HL-60 (cell line): ENCODE results near the gene DLX1.
"Not testable (repeated sequence)": the region's sequence is repeated elsewhere in the genome, so short reads cannot be mapped to it uniquely, and the experiment has no call there.

Experiments
- DNase-seq, 2 experiments: peaks; one replicate each; pipeline ENCODE4 v3.0.0-alpha.2; 2010 to 2020; ENCODE audit warnings: low read depth in 1 of 2, low spot score in 1 of 2
- H3K27ac ChIP-seq: fragments of 250-450 bp; sonication (Bioruptor Pico); replicated peaks from 2 replicates; pipeline ENCODE4 v1.5.1; 2020; ENCODE audit warnings: mild to moderate bottlenecking, moderate library complexity
- H3K27me3 ChIP-seq: fragments of 250-450 bp; sonication (Bioruptor Pico); 2 replicates; pipeline ENCODE4 v1.5.1; 2021; ENCODE audit warnings: mild to moderate bottlenecking, moderate library complexity; ENCODE audit not compliant: insufficient read depth, poor library complexity, severe bottlenecking
- H3K4me3 ChIP-seq: replicated peaks from 2 replicates; pipeline ENCODE4 v1.5.1; 2011; ENCODE audit warnings: mild to moderate bottlenecking, control low read depth, low read length; ENCODE audit not compliant: insufficient read depth
- CTCF ChIP-seq: IDR thresholded peaks from one replicate; pipeline ENCODE4 v1.5.1; 2011; ENCODE audit warnings: low read length, control low read depth, inconsistent platforms; ENCODE audit not compliant: insufficient read depth
- GABPA ChIP-seq: IDR thresholded peaks from 2 replicates; pipeline ENCODE4 v1.6.1; 2012; ENCODE audit warnings: low read depth
- POLR2AphosphoS5 ChIP-seq: IDR thresholded peaks from 2 replicates; pipeline ENCODE4 v1.6.1; 2012; ENCODE audit warnings: low read depth
- SPI1 ChIP-seq: IDR thresholded peaks from 2 replicates; pipeline ENCODE4 v1.6.1; 2012; ENCODE audit warnings: low read depth, mild to moderate bottlenecking, borderline replicate concordance
- TF ChIP-seq, protein P1 (sequence below): IDR thresholded peaks from 2 replicates; pipeline ENCODE4 v1.6.1; 2012; ENCODE audit warnings: low read depth; ENCODE audit not compliant: insufficient replicate concordance

DLX1 gene

DNA sequence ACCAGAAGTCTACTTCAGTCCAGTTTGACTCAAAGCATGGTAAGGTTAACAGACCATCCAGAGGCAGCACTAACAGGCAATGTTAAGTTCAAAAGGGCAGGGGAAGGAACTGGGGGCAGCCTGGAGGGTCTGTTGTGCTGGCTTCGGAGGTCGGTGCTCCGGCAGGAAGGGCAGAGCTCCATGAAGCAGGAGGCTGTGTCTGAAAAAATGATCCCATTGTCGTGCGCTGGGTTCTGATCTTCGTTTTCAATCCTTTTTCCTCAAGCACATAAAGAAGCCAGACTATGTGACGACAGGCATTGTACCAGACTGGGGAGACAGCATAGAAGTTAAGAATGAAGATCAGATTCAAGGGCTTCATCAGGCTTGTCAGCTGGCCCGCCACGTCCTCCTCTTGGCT is 21.9 kb upstream of the DLX1 start:
- H3K4me3 ChIP-seq = no peak overlapping the region
- H3K27ac ChIP-seq = no peak overlapping the region
- DNase-seq = no peak
- no peaks in the 10 kb centered on the region for H3K27me3 ChIP-seq
- TF ChIP-seq GABPA = no peak
- TF ChIP-seq CTCF = no peak
- no peak for TF ChIP-seq POLR2AphosphoS5
- TF ChIP-seq, protein P1, sequence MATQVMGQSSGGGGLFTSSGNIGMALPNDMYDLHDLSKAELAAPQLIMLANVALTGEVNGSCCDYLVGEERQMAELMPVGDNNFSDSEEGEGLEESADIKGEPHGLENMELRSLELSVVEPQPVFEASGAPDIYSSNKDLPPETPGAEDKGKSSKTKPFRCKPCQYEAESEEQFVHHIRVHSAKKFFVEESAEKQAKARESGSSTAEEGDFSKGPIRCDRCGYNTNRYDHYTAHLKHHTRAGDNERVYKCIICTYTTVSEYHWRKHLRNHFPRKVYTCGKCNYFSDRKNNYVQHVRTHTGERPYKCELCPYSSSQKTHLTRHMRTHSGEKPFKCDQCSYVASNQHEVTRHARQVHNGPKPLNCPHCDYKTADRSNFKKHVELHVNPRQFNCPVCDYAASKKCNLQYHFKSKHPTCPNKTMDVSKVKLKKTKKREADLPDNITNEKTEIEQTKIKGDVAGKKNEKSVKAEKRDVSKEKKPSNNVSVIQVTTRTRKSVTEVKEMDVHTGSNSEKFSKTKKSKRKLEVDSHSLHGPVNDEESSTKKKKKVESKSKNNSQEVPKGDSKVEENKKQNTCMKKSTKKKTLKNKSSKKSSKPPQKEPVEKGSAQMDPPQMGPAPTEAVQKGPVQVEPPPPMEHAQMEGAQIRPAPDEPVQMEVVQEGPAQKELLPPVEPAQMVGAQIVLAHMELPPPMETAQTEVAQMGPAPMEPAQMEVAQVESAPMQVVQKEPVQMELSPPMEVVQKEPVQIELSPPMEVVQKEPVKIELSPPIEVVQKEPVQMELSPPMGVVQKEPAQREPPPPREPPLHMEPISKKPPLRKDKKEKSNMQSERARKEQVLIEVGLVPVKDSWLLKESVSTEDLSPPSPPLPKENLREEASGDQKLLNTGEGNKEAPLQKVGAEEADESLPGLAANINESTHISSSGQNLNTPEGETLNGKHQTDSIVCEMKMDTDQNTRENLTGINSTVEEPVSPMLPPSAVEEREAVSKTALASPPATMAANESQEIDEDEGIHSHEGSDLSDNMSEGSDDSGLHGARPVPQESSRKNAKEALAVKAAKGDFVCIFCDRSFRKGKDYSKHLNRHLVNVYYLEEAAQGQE = no peak
- TF ChIP-seq SPI1 = no peak

DNA sequence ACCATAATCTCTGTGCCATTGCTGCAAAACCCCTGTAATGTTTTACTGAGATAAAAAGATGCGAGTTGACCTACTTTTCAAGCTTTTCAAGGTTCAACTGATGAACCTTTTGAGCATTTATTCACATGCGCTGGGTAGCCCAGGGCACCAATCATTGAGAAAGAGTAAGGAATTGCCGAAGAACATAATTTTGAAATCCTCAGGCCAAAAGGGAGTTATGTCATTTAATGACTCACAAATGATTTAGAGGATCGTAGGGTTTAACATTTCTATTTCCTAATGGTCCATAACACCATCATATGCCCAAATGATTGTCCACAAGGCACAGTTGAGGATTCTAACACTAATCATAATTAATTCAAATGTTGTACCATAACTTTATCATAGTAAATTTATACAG is 20.2 kb upstream of the DLX1 start:
- H3K27ac ChIP-seq = no peak overlapping the region
- DNase-seq = no peak
- TF ChIP-seq, protein P1 = no peak
- no peak for TF ChIP-seq SPI1
- no peak for TF ChIP-seq CTCF
- TF ChIP-seq POLR2AphosphoS5 = no peak
- TF ChIP-seq GABPA = no peak
- H3K4me3 ChIP-seq = no peak overlapping the region
- H3K27me3 ChIP-seq = no peaks in the 10 kb centered on the region

- no peak for DNase-seq
These were observed 18.9 kb upstream of the DLX1 start for GRCh38 chr2:172066394-172066886.

GRCh38 chr2:172067905-172068304 is 17.4 kb upstream of the DLX1 start:
- DNase-seq, H3K27me3 ChIP-seq, H3K27ac ChIP-seq, H3K4me3 ChIP-seq: not testable (repeated sequence)

More at GRCh38 chr2:172066394-172066886, 18.9 kb upstream of the DLX1 start:
- Histone ChIP-seq H3K27ac (no peak overlapping the region), H3K4me3 (no peak overlapping the region), H3K27me3 (no peaks in the 10 kb centered on the region)
- no peak for TF ChIP-seq POLR2AphosphoS5
- TF ChIP-seq, protein P1 = no peak
- TF ChIP-seq GABPA = no peak
- no peak for TF ChIP-seq SPI1
- no peak for TF ChIP-seq CTCF
